Measurements from ENCODE around the gene LMLN. TPM values are rescaled to one million over a fixed set of nuclear protein-coding genes. Genes with fewer than 3 reads are reported as not detected.
"Not testable (repeated sequence)": the region's sequence is repeated elsewhere in the genome, so short reads cannot be mapped to it uniquely, and the experiment has no call there.

The LMLN gene
- total RNA-seq, 1 donor from 2014 or later: 4.3 TPM

- intact Hi-C loops (cut with micrococcal nuclease): loop anchor here (1.0 to 5.0 kb wide), 6 partner anchors 11 to 209 kb away; partner anchors contain the start of genes LRCH3 and RPL35A
- DNase-seq (ENCODE audit: low spot score): no peak
- peak overlapping the region; percentile 92 for H3K27ac Mint-ChIP-seq
- peaks cover 32% of the 10 kb centered on the region for H3K36me3 Mint-ChIP-seq (ENCODE audit: low read depth)
- peaks cover 2% of the 10 kb centered on the region for H3K27me3 Mint-ChIP-seq (ENCODE audit: low read depth)
- H3K4me1 Mint-ChIP-seq (ENCODE audit: low read depth): peaks cover 36% of the 10 kb centered on the region
- peak overlapping the region; percentile 88 for H3K4me3 Mint-ChIP-seq (ENCODE audit: low read depth)
- no peaks in the 10 kb centered on the region for H3K9me3 Mint-ChIP-seq
Measured at GRCh38 chr3:197960694-197961581, 921 bp downstream of the LMLN start.

DNA sequence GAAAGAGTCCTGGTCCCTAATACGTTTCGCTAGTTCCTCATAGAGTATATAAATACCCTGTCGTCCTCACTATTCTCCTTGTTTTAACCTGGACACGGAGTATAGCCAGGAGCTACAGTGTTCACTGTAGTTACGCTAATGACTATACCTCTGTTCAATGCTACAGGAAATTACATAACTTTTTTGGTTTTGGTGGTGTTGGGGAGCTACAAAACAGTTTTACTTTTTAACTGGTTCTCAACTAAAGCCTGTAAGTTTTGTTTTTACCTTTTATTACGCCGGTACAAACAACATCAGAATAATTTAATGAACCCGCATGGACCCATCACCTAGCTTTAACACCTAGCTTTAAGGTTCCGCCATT, 1.5 kb downstream of the LMLN start:
- H3K4me3 Mint-ChIP-seq (ENCODE audit: low read depth): no peak overlapping the region
- H3K4me1 Mint-ChIP-seq (ENCODE audit: low read depth): peaks cover 36% of the 10 kb centered on the region
- intact Hi-C loops (cut with micrococcal nuclease): loop anchor here (2.0 to 5.0 kb wide), 3 partner anchors 119 to 209 kb away; partner anchors contain the start of gene LRCH3
- H3K27me3 Mint-ChIP-seq (ENCODE audit: low read depth): peaks cover 2% of the 10 kb centered on the region
- no peak for DNase-seq (ENCODE audit: low spot score)
- no peak overlapping the region for H3K27ac Mint-ChIP-seq
- peaks cover 6% of the 10 kb centered on the region for H3K9me3 Mint-ChIP-seq
- peaks cover 26% of the 10 kb centered on the region for H3K36me3 Mint-ChIP-seq (ENCODE audit: low read depth)

DNA sequence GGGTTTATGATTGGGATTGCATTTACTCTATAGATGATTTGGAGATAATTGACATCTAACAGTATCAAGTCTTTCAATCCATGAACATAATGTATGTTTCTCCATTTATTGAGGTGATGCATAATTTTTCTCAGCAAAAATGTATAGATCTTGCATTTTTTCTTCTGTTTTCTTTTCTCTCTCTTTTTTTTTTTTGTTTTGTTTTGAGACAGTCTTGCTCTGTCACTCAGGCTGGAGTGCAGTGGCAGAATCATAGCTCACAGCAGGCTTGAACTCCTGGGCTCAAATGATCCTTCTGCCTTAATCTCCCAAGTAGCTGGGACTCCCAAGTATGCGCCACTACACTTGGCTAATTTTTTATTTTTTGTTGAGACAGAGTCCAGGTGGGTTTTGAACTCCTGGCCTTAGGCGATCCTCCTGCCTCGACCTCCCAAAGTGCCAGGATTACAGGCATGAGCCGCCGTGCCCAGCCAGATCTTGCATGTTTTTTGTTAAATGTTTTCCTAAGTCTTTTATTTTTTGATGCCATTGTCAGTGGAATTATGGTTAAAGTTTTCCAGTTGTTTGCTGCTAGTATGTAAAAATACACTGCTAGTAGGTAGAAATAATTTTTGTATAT, 3.1 kb downstream of the LMLN start:
- DNase-seq (ENCODE audit: low spot score): no peak
- intact Hi-C loops (cut with micrococcal nuclease): loop anchor here (5.0 kb wide), 2 partner anchors 171 to 211 kb away; partner anchors contain the start of gene LRCH3
- Mint-ChIP-seq H3K4me3 (ENCODE audit: low read depth) (no peak overlapping the region), H3K9me3 (peaks cover 17% of the 10 kb centered on the region), H3K36me3 (ENCODE audit: low read depth) (peaks cover 19% of the 10 kb centered on the region), H3K27ac (no peak overlapping the region), H3K27me3 (ENCODE audit: low read depth) (peaks cover 2% of the 10 kb centered on the region), H3K4me1 (ENCODE audit: low read depth) (peaks cover 25% of the 10 kb centered on the region)

- H3K36me3 Mint-ChIP-seq (ENCODE audit: low read depth): peaks cover 10% of the 10 kb centered on the region
- H3K4me3 Mint-ChIP-seq (ENCODE audit: low read depth); intact Hi-C loops (cut with micrococcal nuclease); H3K27ac Mint-ChIP-seq; DNase-seq (ENCODE audit: low spot score); H3K4me1 Mint-ChIP-seq (ENCODE audit: low read depth); H3K27me3 Mint-ChIP-seq (ENCODE audit: low read depth): not testable (repeated sequence)
- H3K9me3 Mint-ChIP-seq: peaks cover 26% of the 10 kb centered on the region
Measured at GRCh38 chr3:197967337-197967989, 7.4 kb downstream of the LMLN start.

GRCh38 chr3:197970588-197970987, 10.6 kb downstream of the LMLN start:
- Mint-ChIP-seq H3K36me3 (ENCODE audit: low read depth) (peaks cover 10% of the 10 kb centered on the region), H3K4me3 (ENCODE audit: low read depth) (no peak overlapping the region)
- no peak for DNase-seq (ENCODE audit: low spot score)

GRCh38 chr3:197974016-197974415, 14.0 kb downstream of the LMLN start:
- intact Hi-C loops (cut with micrococcal nuclease): no loop called here
- DNase-seq (ENCODE audit: low spot score): no peak
- H3K9me3 Mint-ChIP-seq: peaks cover 4% of the 10 kb centered on the region
- no peaks in the 10 kb centered on the region for H3K27me3 Mint-ChIP-seq (ENCODE audit: low read depth)
- H3K36me3 Mint-ChIP-seq (ENCODE audit: low read depth): no peaks in the 10 kb centered on the region
- no peak overlapping the region for H3K4me3 Mint-ChIP-seq (ENCODE audit: low read depth)
- no peak overlapping the region for H3K27ac Mint-ChIP-seq
- H3K4me1 Mint-ChIP-seq (ENCODE audit: low read depth): no peaks in the 10 kb centered on the region

More at GRCh38 chr3:197970588-197970987, 10.6 kb downstream of the LMLN start:
- no peak overlapping the region for H3K27ac Mint-ChIP-seq
- peaks cover 27% of the 10 kb centered on the region for H3K9me3 Mint-ChIP-seq
- intact Hi-C loops (cut with micrococcal nuclease): no loop called here
- no peaks in the 10 kb centered on the region for H3K4me1 Mint-ChIP-seq (ENCODE audit: low read depth)
- H3K27me3 Mint-ChIP-seq (ENCODE audit: low read depth): no peaks in the 10 kb centered on the region

DNA sequence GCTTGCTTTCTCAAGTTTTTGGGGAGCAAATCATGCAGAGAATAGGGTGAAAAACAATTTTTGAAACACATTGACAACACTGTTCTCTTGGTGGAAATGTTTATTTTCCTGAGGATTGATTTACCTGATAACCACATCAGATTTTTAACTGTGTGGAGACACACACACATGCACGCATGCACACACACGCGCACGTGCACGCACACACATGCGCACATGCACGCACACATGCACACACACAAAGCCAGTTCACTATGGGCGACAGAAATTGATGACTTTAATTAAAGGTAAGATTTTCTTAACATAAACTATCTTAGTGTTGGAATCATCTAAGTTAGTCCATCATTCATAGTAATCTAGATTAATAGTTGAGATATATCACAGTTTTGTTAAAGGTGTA, 15.3 kb downstream of the LMLN start:
- H3K4me1 Mint-ChIP-seq (ENCODE audit: low read depth): no peaks in the 10 kb centered on the region
- H3K27ac Mint-ChIP-seq: no peak overlapping the region

GRCh38 chr3:197983076-197983475, 23.1 kb downstream of the LMLN start:
- H3K4me1 Mint-ChIP-seq (ENCODE audit: low read depth): peaks cover 11% of the 10 kb centered on the region
- no peaks in the 10 kb centered on the region for H3K36me3 Mint-ChIP-seq (ENCODE audit: low read depth)
- no peaks in the 10 kb centered on the region for H3K27me3 Mint-ChIP-seq (ENCODE audit: low read depth)
- no peak overlapping the region for H3K4me3 Mint-ChIP-seq (ENCODE audit: low read depth)
- DNase-seq (ENCODE audit: low spot score): no peak
- H3K27ac Mint-ChIP-seq: no peak overlapping the region
- intact Hi-C loops (cut with micrococcal nuclease): no loop called here
- H3K9me3 Mint-ChIP-seq: no peaks in the 10 kb centered on the region

More for the DNA sequence above, 15.3 kb downstream of the LMLN start:
- Mint-ChIP-seq H3K27me3 (ENCODE audit: low read depth) (no peaks in the 10 kb centered on the region), H3K36me3 (ENCODE audit: low read depth) (no peaks in the 10 kb centered on the region), H3K4me3 (ENCODE audit: low read depth) (no peak overlapping the region), H3K9me3 (peaks cover 4% of the 10 kb centered on the region)
- intact Hi-C loops (cut with micrococcal nuclease): no loop called here
- no peak for DNase-seq (ENCODE audit: low spot score)

DNA sequence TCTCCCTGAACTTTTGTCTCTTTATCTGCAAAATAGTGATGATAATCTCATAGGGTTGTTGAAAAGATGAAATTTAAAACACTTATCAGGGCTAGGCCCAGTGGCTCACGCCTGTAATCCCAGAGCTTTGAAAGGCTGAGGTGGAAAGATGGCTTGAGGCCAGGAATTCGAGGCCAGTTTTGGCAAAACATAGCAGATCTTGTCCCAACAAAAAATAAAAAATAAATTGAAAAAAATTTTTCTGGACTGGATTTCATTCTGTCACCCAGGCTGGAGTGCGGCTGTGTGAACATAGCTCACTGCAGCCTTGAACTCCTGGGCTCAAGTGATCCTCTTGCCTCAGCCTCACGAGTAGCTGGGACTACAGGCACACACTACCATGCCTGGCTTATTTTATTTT, 29.6 kb downstream of the LMLN start:
- DNase-seq (ENCODE audit: low spot score): no peak
- H3K36me3 Mint-ChIP-seq (ENCODE audit: low read depth): no peaks in the 10 kb centered on the region
- intact Hi-C loops (cut with micrococcal nuclease): no loop called here
- no peaks in the 10 kb centered on the region for H3K4me1 Mint-ChIP-seq (ENCODE audit: low read depth)
- H3K9me3 Mint-ChIP-seq: no peaks in the 10 kb centered on the region
- no peaks in the 10 kb centered on the region for H3K27me3 Mint-ChIP-seq (ENCODE audit: low read depth)
- no peak overlapping the region for H3K27ac Mint-ChIP-seq
- H3K4me3 Mint-ChIP-seq (ENCODE audit: low read depth): no peak overlapping the region

DNA sequence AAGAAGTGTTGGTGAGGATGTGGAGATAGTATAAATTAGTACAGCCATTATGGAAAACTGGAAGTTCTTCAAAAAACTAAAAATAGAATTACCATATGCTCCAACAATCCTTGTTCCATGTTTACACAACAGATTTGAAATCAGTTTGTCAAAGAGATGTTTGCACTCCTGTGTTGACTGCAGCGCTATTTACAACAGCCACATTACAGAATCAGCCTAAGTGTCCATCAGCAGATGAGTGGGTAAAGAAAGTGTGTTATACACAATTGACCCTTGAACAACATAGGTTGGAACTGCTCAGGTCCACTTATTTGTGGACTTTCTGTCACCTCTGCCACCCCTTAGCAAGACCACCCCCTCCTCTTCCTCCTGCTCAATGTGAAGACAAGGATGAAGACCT, 34.7 kb downstream of the LMLN start:
- Mint-ChIP-seq H3K27me3 (ENCODE audit: low read depth) (no peaks in the 10 kb centered on the region), H3K9me3 (no peaks in the 10 kb centered on the region), H3K36me3 (ENCODE audit: low read depth) (no peaks in the 10 kb centered on the region), H3K4me3 (ENCODE audit: low read depth) (no peak overlapping the region), H3K27ac (no peak overlapping the region), H3K4me1 (ENCODE audit: low read depth) (no peaks in the 10 kb centered on the region)
- intact Hi-C loops (cut with micrococcal nuclease): no loop called here
- DNase-seq (ENCODE audit: low spot score): no peak

DNA sequence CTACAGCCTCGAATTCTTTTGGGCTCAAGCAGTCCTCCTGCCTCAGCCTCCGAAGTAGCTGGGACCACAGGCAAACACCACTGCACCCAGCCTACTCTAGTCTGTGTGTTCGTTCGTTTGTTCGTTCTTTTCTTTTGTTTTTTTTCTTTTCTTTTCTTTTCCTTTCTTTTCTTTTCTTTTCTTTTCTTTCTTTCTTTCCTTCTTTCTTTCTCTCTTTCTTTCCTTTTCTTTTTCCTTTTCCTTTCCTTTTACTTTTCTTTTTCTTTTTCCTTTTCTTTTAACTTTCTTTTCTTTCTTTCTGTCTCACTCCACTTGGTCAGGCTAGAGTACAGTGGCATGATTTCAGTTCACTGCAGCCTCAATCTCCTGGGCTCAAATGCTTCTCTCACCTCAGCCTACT, 36.8 kb downstream of the LMLN start:
- Mint-ChIP-seq H3K36me3 (ENCODE audit: low read depth) (no peaks in the 10 kb centered on the region), H3K9me3 (no peaks in the 10 kb centered on the region), H3K4me3 (ENCODE audit: low read depth) (no peak overlapping the region), H3K27ac (no peak overlapping the region), H3K4me1 (ENCODE audit: low read depth) (no peaks in the 10 kb centered on the region), H3K27me3 (ENCODE audit: low read depth) (no peaks in the 10 kb centered on the region)
- intact Hi-C loops (cut with micrococcal nuclease): no loop called here
- DNase-seq (ENCODE audit: low spot score): no peak

DNA sequence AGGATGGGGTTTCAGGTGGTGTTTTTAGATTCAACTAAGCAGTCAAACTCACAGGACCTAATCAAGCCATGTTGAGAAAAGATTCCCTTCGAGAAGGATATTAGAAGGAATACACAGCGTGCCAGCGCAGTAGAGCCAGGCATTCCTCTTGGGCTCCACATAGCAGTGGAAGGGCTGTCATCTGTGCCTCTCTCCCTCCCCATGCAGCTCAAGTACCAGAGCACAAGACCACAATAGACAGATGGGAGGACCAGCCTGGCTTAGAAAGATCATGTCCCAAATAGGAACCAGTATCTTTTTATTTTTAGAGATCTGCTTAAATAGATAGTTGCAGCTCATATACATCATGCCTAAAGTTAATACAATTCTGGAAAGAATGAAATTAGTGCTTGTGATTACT, 37.9 kb downstream of the LMLN start:
- no peak overlapping the region for H3K4me3 Mint-ChIP-seq (ENCODE audit: low read depth)
- H3K9me3 Mint-ChIP-seq: no peaks in the 10 kb centered on the region
- H3K4me1 Mint-ChIP-seq (ENCODE audit: low read depth): no peaks in the 10 kb centered on the region
- no peaks in the 10 kb centered on the region for H3K36me3 Mint-ChIP-seq (ENCODE audit: low read depth)
- no peaks in the 10 kb centered on the region for H3K27me3 Mint-ChIP-seq (ENCODE audit: low read depth)
- H3K27ac Mint-ChIP-seq: no peak overlapping the region
- no peak for DNase-seq (ENCODE audit: low spot score)
- intact Hi-C loops (cut with micrococcal nuclease): no loop called here

DNA sequence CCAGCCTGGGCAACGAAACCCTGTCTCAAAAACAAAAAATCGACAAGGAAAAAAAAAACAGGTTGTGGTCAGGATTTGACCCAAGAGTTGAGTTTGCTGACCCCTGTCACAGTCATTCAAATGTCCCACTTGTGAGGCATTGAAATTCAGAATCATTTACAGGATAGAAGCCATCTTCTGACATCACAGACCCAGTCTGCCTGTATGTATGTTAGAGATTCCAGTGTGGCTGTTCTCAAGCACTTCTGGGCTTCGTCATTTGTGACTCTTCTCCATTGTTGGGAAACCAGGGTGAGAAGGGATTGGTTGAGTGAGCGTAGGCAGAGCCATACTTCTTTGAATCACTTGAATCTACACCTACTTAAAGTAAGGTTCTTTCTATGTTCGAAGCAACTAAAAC, 57.1 kb downstream of the LMLN start:
- no peaks in the 10 kb centered on the region for H3K27me3 Mint-ChIP-seq (ENCODE audit: low read depth)
- no peak overlapping the region for H3K27ac Mint-ChIP-seq
- no peaks in the 10 kb centered on the region for H3K4me1 Mint-ChIP-seq (ENCODE audit: low read depth)
- no peak overlapping the region for H3K4me3 Mint-ChIP-seq (ENCODE audit: low read depth)
- DNase-seq (ENCODE audit: low spot score): no peak
- H3K9me3 Mint-ChIP-seq: no peaks in the 10 kb centered on the region
- intact Hi-C loops (cut with micrococcal nuclease): no loop called here
- no peaks in the 10 kb centered on the region for H3K36me3 Mint-ChIP-seq (ENCODE audit: low read depth)

Measured in activated T-helper 2 cell treated with anti-CD3 and anti-CD28 coated beads, Interferon-gamma antibody, Interleukin-2, Interleukin-4, amounts not matched to agents 10 μg/mL and 5 μg/mL and 100 μg/mL, durations not matched to agents 14 hours and 24 hours and 36 hours (primary cell).